T-helper 2 cell (primary cell): ENCODE measurements around the gene CNTNAP2.
"Not testable (repeated sequence)": the region's sequence is repeated elsewhere in the genome, so short reads cannot be mapped to it uniquely, and the experiment has no call there.

Source experiments
- DNase-seq, 5 experiments: peaks; one replicate each; pipeline versions ENCODE4 v3.0.0 to v3.0.0-alpha.2; 2012 to 2022

The CNTNAP2 gene

DNA sequence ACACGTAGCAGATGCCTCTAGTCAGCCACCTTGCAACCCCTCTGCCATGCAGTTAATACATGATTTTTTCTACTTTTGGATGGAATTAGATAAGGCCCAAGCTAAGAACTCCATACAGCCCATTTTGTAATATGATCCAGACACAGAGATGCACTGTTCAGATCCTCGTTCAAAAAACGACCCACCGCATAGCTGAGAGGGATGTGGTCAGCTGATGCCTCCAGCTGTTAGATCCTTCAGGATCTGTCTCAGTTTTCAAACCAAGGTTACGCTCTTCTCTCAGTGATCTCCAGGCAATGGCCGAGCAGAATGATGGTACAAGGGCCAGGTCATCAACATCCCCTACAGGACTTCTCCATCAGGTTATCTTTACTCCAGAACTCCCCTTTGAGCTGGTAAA is 1592.3 kb downstream of the CNTNAP2 start:
- DNase-seq, result no peak

DNA sequence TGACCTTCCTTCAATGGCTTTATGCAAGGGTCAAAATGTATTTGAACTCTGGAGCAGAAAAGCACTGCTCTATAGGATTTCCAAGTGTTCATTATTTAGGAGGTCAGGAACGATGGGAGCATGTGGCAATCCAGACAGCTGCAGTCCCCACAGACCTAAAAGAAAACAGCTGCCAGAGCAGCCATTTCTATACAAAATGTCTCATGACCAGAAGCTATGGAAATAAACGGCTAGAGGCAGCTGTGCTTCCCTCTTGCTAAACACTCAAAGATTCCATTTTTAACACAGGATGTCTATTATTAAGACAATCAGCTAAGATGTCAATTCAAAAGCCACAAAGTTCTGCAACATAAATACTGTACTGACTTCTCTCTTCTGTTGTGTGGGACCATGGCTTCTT is 1594.8 kb downstream of the CNTNAP2 start:
- no peak for DNase-seq

GRCh38 chr7:147721962-147722830 is 1605.6 kb downstream of the CNTNAP2 start:
- DNase-seq, result no peak

DNA sequence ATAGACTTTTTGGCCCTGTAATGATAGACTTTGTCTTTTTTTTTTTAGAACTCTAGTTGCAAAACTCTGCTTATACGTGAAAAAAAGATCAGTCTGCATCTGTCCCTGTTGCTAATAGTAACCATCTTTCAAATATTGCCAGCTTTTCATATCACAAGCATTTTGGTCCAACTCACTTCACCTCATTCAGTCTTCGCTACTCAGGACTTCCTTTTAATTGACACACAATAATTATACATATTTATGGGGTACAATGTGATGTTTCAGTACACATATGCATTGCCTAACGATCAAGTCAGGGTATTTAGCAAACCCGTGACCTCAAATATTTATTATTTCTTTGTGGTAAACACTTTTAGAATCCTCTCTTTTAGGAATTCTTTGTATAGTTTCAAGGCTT is 1606.9 kb downstream of the CNTNAP2 start:
- no peak for DNase-seq

DNA sequence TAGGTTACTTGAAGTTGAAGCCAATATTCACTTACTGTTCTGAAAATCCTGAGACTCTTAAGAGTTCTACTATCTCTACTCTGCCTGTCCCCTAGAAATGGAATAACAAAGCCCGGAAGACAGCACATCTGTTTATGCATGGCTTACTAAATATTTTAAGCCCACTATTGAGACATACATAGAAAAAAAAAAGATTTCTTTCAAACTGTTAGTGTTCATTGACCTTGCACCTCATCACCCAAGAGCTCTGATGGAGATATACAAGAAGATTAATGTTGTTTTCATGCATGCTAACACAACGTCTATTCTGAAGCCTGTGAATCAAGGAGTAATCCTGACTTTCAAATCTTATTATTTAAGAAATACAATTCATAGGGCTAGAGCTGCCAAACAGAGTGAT is 1614.7 kb downstream of the CNTNAP2 start:
- DNase-seq, result no peak

DNA sequence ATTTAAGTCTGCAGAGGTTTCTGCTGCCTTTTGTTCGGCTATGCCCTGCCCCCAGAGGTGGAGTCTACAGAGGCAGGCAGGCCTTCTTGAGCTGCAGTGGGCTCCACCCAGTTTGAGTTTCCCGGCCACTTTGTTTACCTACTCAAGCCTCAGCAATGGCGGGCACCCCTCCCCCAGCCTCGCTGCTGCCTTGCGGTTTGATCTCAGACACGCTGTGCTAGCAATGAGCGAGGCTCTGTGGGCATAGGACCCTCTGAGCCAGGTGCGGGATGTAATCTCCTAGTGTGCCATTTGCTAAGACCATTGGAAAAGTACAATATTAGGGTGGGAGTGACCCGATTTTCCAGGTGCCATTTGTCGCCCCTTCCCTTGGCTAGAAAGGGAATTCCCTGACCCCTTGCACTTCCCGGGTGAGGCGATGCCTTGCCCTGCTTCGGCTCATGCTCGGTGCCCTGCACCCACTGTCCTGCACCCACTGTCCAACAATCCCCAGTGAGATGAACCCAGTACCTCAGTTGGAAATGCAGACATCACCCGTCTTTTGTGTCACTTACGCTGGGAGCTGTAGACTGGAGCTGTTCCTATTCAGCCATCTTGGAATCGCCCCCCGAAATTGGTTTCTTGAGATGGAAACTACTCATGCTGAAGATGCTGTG is 1621.1 kb downstream of the CNTNAP2 start:
- DNase-seq, result not testable (repeated sequence)

DNA sequence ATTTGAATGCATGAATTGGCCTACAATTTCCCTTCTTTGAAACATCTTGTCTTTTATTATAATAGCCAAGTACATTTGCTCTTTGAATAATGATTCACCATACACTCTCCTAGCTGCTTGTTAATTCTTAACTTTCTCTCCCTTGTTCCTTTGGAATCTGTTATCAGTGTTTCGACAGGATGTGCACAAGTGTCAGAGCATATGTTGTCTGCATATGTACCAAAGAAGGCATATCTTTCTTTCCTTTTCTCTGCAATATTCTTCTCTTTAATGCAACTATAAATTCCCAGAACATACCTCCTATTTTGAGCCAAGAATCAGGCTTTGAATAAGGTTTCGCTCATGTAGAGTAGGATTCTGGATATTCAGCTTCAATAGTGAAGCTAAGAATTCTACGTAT is 1625.7 kb downstream of the CNTNAP2 start:
- no peak for DNase-seq

DNA sequence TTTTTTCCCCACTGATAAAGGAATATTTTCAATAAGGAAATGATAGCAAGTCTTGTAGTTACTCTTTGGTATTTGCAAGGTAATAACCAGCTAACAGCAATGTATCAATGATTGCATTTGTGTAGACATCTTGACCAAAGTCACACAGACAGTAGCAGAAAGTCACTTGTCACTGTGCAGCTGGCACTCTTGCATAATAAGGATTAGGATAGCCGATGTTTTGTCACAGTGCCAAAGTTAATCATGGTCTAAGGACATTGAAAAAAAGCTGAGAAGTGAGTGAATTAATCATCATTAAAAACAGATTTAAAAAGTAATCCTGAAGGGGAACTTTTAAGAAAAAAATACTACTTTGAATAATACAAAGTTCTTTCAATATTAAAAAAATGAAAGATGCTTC is 1639.7 kb downstream of the CNTNAP2 start:
- DNase-seq, result no peak

GRCh38 chr7:147759327-147759943 is 1642.8 kb downstream of the CNTNAP2 start:
- no peak for DNase-seq

DNA sequence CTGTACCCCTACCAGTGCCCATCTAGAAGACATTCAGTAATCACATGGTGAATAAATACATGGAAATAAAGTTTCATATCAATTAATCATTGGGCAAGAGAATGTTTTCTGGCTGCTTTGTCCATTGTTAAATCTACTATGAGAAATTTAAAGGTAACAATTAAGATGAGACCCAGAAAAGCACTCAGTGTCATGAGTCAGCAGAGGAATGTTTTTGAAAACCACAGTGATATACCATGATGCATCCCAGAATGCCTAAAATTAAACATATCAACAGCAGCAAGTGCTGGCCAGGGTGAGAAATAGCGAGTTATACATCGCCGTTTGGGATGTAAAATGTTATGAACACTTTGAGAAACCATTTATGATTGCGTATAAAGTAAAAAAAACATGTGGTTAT is 1648.7 kb downstream of the CNTNAP2 start:
- DNase-seq, result no peak

- no peak for DNase-seq
Measured at GRCh38 chr7:147771344-147771743, 1654.7 kb downstream of the CNTNAP2 start.

DNA sequence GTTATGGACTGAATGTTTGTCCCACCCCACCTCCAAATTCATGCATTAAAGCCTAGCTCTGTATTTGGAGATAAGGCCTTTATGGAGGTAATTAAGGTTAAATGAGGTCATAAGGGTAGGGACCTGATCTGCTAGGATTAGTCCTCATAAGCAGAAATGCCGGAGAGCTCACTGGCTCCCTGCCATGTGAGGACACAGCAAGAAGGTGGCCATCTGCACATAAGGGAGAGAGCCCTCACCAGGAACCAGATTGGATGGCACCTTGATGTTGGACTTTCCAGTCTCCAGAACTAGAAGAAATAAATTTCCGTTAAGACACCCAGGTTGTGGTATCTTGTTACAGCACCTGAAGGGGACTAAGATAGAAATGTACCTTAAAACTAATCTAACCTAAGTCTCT is 1657.9 kb downstream of the CNTNAP2 start:
- DNase-seq, result no peak

DNA sequence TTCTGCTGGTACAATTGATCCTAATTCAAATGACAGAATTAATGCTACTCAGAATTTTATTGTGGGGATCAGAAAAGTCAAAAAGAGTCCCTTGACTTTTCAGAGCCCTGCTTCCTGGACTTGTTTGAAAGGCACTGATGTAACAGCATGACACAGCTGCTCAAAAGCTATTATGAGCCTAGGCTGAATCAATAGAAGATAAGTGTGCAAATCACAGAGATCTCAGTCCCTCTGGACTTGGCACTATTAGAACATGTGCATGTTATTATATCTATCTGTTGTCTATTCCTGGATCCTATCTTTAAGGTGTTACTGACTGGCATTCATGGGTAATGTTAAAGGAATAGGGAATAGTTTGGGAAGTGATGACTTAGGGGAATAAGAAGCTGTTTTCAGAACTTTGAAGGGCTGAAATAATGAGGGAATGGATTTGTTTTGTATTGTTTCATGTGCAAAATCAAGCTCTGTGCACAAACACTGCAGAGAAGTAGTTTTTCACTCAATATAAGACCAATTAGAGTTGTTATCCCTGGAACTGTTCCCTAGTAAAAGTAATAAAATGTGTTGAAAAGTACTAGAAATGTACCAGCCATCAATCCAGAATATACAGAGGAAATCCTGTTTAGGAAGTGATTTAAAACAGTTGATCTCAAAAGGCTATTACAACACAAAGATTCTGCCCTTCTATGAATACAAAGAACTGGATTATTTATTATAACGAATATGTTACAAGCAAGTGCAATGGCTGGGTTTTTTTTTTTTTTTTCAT is 1659.1 kb downstream of the CNTNAP2 start:
- DNase-seq, result no peak

DNA sequence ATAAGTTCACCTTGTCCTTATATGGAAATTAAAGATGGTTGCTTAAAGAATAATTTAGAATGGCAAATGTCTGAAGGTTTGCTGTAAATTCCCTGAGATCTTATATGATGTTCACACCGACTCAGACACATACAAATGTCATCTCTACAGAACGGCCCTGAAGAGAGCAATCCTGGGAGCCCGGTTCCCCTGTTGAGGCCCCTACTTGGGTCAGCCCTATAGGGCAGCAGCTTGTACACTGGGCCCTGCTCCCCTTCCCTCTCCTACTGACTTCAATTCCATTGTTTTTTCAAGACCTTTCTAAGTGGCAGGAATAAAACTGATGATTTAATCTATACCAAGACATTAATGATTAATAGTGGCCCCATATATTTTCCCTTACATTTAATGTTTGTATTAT is 1660.7 kb downstream of the CNTNAP2 start:
- no peak for DNase-seq

DNA sequence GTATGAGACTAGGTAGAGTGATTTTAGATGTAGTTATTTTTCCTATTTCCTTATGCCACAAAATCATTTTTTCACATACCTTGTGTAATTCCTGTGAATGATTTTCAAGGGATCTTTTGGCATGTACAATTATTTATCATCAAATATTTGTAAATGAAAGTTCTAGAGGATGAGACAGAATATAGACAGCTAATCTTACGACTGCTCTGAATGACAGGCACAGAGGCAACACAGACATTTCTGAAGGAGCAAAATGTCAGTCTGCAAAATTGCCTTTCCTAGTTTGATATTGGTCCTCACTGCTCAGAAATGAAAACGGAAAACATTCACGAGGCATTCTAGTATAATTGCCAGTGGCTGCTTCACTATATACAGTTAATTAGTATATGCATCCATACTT is 1663.3 kb downstream of the CNTNAP2 start:
- DNase-seq, result no peak

- DNase-seq, result no peak
Measured at GRCh38 chr7:147796581-147796980, 1680.0 kb downstream of the CNTNAP2 start.

DNA sequence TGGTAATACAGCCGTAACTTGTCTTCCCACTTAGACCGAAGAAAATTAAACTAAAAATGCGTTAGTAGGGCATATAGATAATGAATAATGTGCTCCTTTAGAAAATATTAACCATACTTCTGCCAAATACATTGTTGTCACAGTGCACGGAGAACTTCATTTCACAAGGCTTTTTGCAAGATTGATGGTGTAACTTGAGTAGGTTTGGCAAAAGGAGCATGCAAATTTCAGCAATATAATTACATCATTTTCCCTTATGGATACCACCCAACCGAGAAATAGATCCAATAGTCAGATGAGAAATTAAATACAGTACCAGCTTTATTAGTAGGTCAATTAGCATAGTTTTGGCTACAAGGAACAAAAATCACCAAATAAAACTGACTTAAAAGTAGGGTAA is 1681.4 kb downstream of the CNTNAP2 start:
- no peak for DNase-seq

- not testable (repeated sequence) for DNase-seq
Measured at GRCh38 chr7:147801762-147802161, 1685.2 kb downstream of the CNTNAP2 start.

DNA sequence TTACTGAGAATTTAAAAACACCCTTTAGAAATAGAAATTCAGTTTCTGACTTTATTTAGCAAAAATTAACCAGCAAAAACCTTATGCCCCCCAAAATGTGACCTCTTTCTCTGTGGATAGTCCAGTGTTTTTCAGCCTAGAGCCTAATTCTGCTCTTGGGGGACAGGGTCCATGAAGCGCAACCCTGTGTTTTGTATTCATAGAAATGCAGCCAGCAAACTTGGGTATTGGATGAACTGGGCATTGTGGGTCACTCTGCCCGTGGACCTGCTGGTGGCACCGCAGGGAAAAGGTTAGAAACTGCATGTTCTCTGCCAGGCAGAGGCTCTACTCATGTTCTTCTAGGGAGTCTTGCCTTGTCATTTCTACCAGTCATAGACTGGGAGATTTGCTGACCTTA is 1686.5 kb downstream of the CNTNAP2 start:
- no peak for DNase-seq

DNA sequence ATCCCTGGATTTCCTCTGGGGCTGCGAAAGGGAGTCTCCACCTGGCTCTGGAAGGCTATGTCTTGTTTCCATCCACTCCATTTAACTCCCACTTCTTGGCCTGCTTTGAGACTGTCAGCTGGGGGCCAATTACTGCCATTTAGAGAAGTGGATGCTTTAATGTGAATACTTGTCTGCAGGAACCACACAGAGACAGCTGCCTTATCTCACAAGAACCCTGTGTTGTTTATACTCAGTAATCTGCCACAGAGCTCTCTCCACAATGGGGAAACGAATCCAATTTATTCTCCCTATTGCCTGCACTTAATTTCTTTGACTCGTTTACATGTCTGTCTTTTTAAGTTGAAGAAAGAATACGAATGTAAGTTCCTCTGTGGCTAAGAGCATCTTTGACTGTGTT is 1687.0 kb downstream of the CNTNAP2 start:
- no peak for DNase-seq

GRCh38 chr7:147804032-147804431 is 1687.4 kb downstream of the CNTNAP2 start:
- no peak for DNase-seq

- DNase-seq, result no peak
Measured at GRCh38 chr7:147805996-147806576, 1689.5 kb downstream of the CNTNAP2 start.

DNA sequence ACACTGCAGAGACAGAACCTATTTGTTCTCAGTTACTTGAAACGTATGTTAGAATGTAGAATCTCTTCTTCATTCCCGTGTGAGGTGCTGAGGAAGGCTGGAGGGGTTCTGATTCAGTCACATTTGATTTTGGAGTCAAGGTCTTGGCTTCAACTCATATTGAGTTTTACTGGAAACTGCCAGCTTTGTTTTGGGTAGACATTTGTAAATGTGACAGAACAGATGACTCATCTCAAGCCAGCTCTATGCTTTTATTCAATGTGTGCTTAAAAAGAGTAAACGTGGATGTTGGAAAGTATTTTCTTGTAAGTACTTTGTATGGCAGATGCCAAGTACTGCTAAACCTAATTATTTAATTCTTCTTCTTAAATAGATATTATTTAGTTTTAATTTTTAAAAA is 1693.2 kb downstream of the CNTNAP2 start:
- no peak for DNase-seq
